CD14-positive monocyte (primary cell): ENCODE measurements around the gene SLMAP. TPM values are rescaled to one million over a fixed set of nuclear protein-coding genes. Genes with fewer than 3 reads are reported as not detected.

Experiments used
- DNase-seq, 3 donors: peaks; one replicate each; pipeline ENCODE4 v3.0.0-alpha.2; 2011 to 2022
- H2AFZ ChIP-seq: 2 replicates; pipeline ENCODE4 v1.6.0; 2012; ENCODE audit warnings: mild to moderate bottlenecking, low read depth, low read length, inconsistent platforms; ENCODE audit not compliant: insufficient read depth, poor library complexity, severe bottlenecking
- H3K27ac ChIP-seq, 2 donors: 1 replicate in 1 of 2; 2 replicates in 1 of 2; pipeline ENCODE4 v1.5.1; 2012 to 2013; ENCODE audit warnings: low read length in 2 of 2, control low read depth in 1 of 2, inconsistent platforms in 1 of 2, low read depth in 1 of 2, mild to moderate bottlenecking in 1 of 2
- H3K27me3 ChIP-seq, 2 donors: one replicate each; pipeline versions ENCODE4 v1.6.0 to v1.6.1; 2011 to 2013; ENCODE audit warnings: low read length in 2 of 2; ENCODE audit not compliant: control insufficient read depth in 2 of 2, insufficient read depth in 2 of 2
- H3K36me3 ChIP-seq, 2 donors: replicated peaks in 1 of 2; 1 replicate in 1 of 2; 2 replicates in 1 of 2; pipeline versions ENCODE4 v1.5.1 to v1.6.1; 2012 to 2013; ENCODE audit warnings: low read length in 2 of 2, control low read depth in 1 of 2, inconsistent platforms in 1 of 2, mild to moderate bottlenecking in 1 of 2; ENCODE audit not compliant: insufficient read depth in 2 of 2, control insufficient read depth in 1 of 2
- H3K4me1 ChIP-seq, 2 donors: 1 replicate in 1 of 2; 2 replicates in 1 of 2; pipeline versions ENCODE4 v1.5.1 to v1.6.1; 2012 to 2013; ENCODE audit warnings: low read length in 2 of 2, control low read depth in 1 of 2, inconsistent platforms in 1 of 2, mild to moderate bottlenecking in 1 of 2, moderate library complexity in 1 of 2; ENCODE audit not compliant: insufficient read depth in 2 of 2, control insufficient read depth in 1 of 2
- H3K4me2 ChIP-seq: replicated peaks from 2 replicates; pipeline ENCODE3; 2012; ENCODE audit warnings: low read length, moderate library complexity, mild to moderate bottlenecking; ENCODE audit not compliant: poor library complexity, severe bottlenecking; ENCODE audit errors: extremely low read depth
- H3K4me3 ChIP-seq, 3 experiments: fragments of 200-600 bp in 1 of 3; sonication (generic) in 1 of 3; replicated peaks in 1 of 3; 1 replicate in 2 of 3; 2 replicates in 1 of 3; pipeline ENCODE4 v1.5.1; 2011 to 2013; ENCODE audit warnings: low read length in 3 of 3, mild to moderate bottlenecking in 3 of 3, control low read depth in 2 of 3, low read depth in 2 of 3, inconsistent platforms in 1 of 3, moderate library complexity in 1 of 3
- H3K79me2 ChIP-seq: 2 replicates; pipeline ENCODE4 v1.6.0; 2012; ENCODE audit warnings: mild to moderate bottlenecking, control low read depth, inconsistent platforms, low read length, moderate library complexity; ENCODE audit not compliant: insufficient read depth
- H3K9ac ChIP-seq: 2 replicates; pipeline ENCODE4 v1.6.0; 2017; ENCODE audit warnings: low read length, mild to moderate bottlenecking; ENCODE audit not compliant: insufficient read depth, poor library complexity, severe bottlenecking
- H3K9me3 ChIP-seq, 2 donors: replicated peaks in 1 of 2; 1 replicate in 1 of 2; 2 replicates in 1 of 2; pipeline versions ENCODE4 v1.5.1 to v1.6.1; 2012 to 2013; ENCODE audit warnings: low read length in 2 of 2, control low read depth in 1 of 2; ENCODE audit not compliant: control insufficient read depth in 1 of 2, insufficient read depth in 1 of 2
- H4K20me1 ChIP-seq: 2 replicates; pipeline ENCODE4 v1.6.0; 2012; ENCODE audit warnings: mild to moderate bottlenecking, low read length, control low read depth, moderate library complexity; ENCODE audit not compliant: insufficient read depth
- H3K27ac Mint-ChIP-seq, 7 donors: one replicate each; pipeline ENCODE4 v1.8.0; 2020; ENCODE audit warnings: mild to moderate bottlenecking in 7 of 7, mixed read lengths in 7 of 7, moderate library complexity in 6 of 7, inconsistent platforms in 2 of 7
- H3K27me3 Mint-ChIP-seq, 3 donors: one replicate each; pipeline ENCODE4 v1.8.0; 2021 to 2022; ENCODE audit warnings: low read depth in 3 of 3, mild to moderate bottlenecking in 3 of 3, mixed read lengths in 3 of 3, moderate library complexity in 3 of 3, inconsistent platforms in 1 of 3
- H3K36me3 Mint-ChIP-seq, 2 donors: one replicate each; pipeline ENCODE4 v1.8.0; 2020; ENCODE audit warnings: mixed read lengths in 2 of 2, inconsistent platforms in 1 of 2, mild to moderate bottlenecking in 1 of 2
- H3K4me1 Mint-ChIP-seq: one replicate; pipeline ENCODE4 v1.8.0; 2020; ENCODE audit warnings: mild to moderate bottlenecking, mixed read lengths
- H3K4me3 Mint-ChIP-seq, 2 donors: one replicate each; pipeline ENCODE4 v1.8.0; 2020; ENCODE audit warnings: mild to moderate bottlenecking in 2 of 2, mixed read lengths in 2 of 2, moderate library complexity in 1 of 2
- H3K9me3 Mint-ChIP-seq, 7 donors: one replicate each; pipeline ENCODE4 v1.8.0; 2020 to 2022; ENCODE audit warnings: mixed read lengths in 7 of 7, mild to moderate bottlenecking in 6 of 7, moderate library complexity in 6 of 7, inconsistent platforms in 2 of 7
- CTCF ChIP-seq: fragments of 200-600 bp; IDR thresholded peaks from one replicate; pipeline ENCODE4 v1.8.0; 2022; ENCODE audit warnings: antibody characterized with exemption, mild to moderate bottlenecking
- WGBS: methylation state at CpG from one replicate; pipeline ENCODE4 v1.1.5; 2013; ENCODE audit warnings: missing lambda C conversion rate; ENCODE audit not compliant: insufficient coverage; 5-methylcytosine and 5-hydroxymethylcytosine counted together
- intact Hi-C, 2 donors: fragments of 100-400 bp; cut with micrococcal nuclease; formaldehyde crosslinking; loops; one replicate each; pipeline versions ENCODE4 v1.15.0 to v1.15.1; 2023
- polyA plus RNA-seq, 3 donors: library from polyadenylated mRNA; depleted of rRNA in 1 of 3; unstranded in 2 of 3; stranded (reverse) in 1 of 3; fragments of 300-500 nt in 2 of 3; fragments of >200 nt in 1 of 3; fragmentation: Illumina TruSeq in 2 of 3; gene quantifications; 1 replicate in 2 of 3; 2 replicates in 1 of 3; pipeline ENCODE4 v1.2.3, GENCODE V29; 2012 to 2021

SLMAP gene
- polyA plus RNA-seq, 3 donors, result 12.3 to 17.6 (median 16.1) TPM

GRCh38 chr3:57791245-57791644, 35.1 kb downstream of the SLMAP start:
- intact Hi-C loops, result no loop called here
- Mint-ChIP-seq H3K27me3 (peaks cover 0 to 3% (median 0%) of the 10 kb centered on the region in 3 donors), H3K4me1 (peaks cover 31% of the 10 kb centered on the region), H3K36me3 (peaks cover 3 to 4% of the 10 kb centered on the region in 2 donors), H3K27ac (peak overlapping the region; percentile 69 to 96 (median 93)), H3K9me3 (no peaks in the 10 kb centered on the region), H3K4me3 (peak overlapping the region; percentile 21 to 59)
- no peak for TF ChIP-seq CTCF
- Histone ChIP-seq H3K4me3 (peak overlapping the region in 1 of 3 experiments; percentile 45), H4K20me1 (no peaks in the 10 kb centered on the region), H3K79me2 (peaks cover 91% of the 10 kb centered on the region), H3K9ac (no peak overlapping the region), H2AFZ (no peak overlapping the region), H3K36me3 (no peaks in the 10 kb centered on the region), H3K4me1 (peaks cover 12 to 42% of the 10 kb centered on the region in 2 donors), H3K27ac (peak overlapping the region; percentile 79 to 84), H3K4me2 (peak overlapping the region; percentile 36), H3K9me3 (no peaks in the 10 kb centered on the region), H3K27me3 (no peaks in the 10 kb centered on the region)
- peak; percentile 55 to 86 (median 69) for DNase-seq
- WGBS, result no CpG with 5 or more reads among the region's 2 CpGs

DNA sequence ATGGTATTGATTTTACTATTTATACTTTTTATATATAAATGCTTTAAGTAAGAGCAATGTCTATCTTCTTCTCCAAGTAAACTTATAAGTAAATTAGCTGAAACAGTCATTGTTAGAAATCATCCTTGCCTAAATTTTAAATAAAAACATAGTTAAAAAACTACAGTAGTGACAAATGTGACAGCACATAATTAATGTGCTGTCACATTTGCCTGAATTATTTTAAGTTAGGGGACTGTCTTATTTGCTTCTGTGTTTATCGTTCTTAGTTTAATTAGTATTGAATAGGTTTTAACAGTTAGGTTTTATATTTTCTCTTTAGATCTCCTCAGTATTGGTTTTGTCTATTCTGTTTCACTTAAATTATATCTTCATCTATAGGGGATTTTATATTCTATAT, 36.1 kb downstream of the SLMAP start:
- H3K79me2 ChIP-seq, result peaks cover 91% of the 10 kb centered on the region
- H3K36me3 ChIP-seq, result no peaks in the 10 kb centered on the region
- no peak overlapping the region for H3K4me2 ChIP-seq
- Mint-ChIP-seq H3K27ac (peak overlapping the region in 3 of 7 donors; percentile 16 to 41 (median 37)), H3K4me1 (peaks cover 33% of the 10 kb centered on the region), H3K4me3 (no peak overlapping the region), H3K36me3 (peaks cover 3 to 4% of the 10 kb centered on the region in 2 donors), H3K9me3 (no peaks in the 10 kb centered on the region), H3K27me3 (peaks cover 0 to 3% (median 0%) of the 10 kb centered on the region in 3 donors)
- H3K9ac ChIP-seq, result no peak overlapping the region
- intact Hi-C loops, result no loop called here
- no peak for DNase-seq
- H4K20me1 ChIP-seq, result no peaks in the 10 kb centered on the region
- TF ChIP-seq CTCF, result no peak
- no peaks in the 10 kb centered on the region for H3K9me3 ChIP-seq
- H3K27me3 ChIP-seq, result no peaks in the 10 kb centered on the region
- no peak overlapping the region for H2AFZ ChIP-seq
- no CpG with 5 or more reads among the region's 1 CpG for WGBS
- H3K4me3 ChIP-seq, result no peak overlapping the region
- H3K27ac ChIP-seq, result no peak overlapping the region
- peaks cover 11 to 41% of the 10 kb centered on the region in 2 donors for H3K4me1 ChIP-seq
